HG03066 (cell line): Measurements from ENCODE around the gene MAP7D3.
"Not testable (repeated sequence)": the region's sequence is repeated elsewhere in the genome, so short reads cannot be mapped to it uniquely, and the experiment has no call there.

Experiments
- ATAC-seq: cut with Tn5 transposase; IDR thresholded peaks from one replicate; pipeline ENCODE4 v1.9.1; 2021; ENCODE audit warnings: low read depth; ENCODE audit not compliant: unreplicated experiment

Gene MAP7D3

DNA sequence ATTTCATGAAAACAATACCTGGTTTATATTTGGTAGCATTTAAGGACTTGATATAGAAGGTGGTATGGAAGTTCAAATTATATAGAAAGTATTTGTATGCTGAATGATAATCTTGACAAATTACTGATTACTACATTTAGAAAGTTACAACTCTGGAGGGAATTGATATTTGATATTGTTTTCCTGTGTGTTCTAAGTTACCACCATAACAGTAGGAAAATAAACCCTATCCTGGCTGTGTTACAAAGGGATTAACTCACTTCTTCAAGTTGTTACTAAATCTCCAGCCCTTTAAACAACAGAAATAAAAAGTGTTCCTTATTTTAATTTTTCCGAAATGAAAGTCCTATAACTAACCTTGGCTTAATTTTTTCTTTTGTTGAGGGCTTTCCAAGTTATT lies 67.3 kb downstream of the MAP7D3 start:
- no peak for ATAC-seq

DNA sequence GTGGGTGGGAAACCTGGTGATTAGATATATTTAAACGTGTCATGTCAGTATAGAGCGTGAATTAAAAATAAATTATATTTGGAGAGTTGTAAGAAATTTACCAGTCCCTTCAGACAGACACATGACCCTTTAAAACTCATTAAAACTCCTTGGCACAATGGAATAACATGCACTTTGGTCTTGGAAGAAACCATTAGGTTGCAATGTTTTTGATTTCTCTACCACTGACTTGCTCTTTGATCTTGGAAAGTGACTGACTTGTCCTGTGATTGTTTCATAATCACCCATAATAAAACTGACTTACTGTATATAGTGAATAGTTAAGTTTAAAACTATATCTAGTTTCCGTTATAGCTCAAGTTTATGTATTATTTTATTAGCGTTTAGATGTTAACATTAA lies 68.0 kb downstream of the MAP7D3 start:
- ATAC-seq: no peak

DNA sequence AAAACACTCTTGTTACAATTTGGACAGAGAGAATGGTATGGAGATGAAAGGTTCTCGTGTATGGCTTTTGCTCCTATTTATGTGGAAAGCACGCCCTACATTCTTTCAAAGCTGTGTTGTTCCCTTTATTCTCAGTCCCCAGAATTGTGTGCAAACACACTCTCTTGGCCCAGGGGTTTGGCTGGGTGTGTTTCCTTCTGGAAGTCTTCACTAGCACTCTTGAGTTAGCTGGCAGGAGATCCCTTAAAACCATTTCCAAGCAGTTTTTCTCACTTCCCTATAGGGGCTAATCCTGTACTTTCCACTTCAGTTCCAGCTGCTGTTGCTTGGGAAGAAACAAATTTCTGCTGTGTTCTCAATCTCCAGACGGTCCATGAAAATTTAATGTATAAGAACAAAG lies 68.8 kb downstream of the MAP7D3 start:
- ATAC-seq: no peak

DNA sequence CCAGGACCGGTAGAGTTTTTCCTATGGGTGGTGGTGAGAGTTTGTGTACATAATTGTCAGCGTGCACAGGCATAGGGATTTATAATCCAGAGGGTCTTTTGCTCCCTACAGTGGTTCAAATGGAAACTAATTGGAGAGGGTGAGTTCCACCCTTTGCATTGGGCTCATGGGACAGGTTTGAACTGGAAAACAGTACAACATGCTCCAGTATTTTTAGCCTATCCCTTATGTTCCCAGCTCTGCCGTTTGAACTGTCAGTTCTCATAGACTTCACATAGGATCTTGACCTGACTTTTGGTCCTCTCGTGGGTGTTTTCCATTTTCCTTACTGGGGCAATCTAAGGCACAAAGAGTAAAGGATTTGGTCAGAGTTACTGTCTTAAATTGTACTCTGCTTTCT lies 72.1 kb downstream of the MAP7D3 start:
- no peak for ATAC-seq

DNA sequence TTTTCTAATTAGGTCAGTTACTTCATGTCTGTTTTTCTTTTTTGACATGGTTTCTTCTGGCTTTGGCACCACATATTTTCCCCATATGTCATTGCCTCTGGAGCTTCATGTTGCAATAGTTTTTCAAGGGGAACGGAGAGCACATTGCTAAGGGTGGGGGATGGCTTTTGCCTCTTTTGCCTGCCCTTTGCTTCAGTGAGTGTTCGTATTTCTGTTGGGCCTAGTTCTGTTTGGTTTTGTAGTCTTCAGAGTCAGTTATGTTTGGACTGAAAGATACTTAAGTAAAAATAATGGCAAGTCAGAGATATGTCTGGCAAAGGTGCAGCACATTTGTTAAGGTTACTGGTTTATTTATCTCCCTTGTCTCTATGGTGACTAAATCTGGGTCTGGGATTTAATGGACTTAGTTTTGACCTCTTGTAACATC lies 74.8 kb downstream of the MAP7D3 start:
- no peak for ATAC-seq

DNA sequence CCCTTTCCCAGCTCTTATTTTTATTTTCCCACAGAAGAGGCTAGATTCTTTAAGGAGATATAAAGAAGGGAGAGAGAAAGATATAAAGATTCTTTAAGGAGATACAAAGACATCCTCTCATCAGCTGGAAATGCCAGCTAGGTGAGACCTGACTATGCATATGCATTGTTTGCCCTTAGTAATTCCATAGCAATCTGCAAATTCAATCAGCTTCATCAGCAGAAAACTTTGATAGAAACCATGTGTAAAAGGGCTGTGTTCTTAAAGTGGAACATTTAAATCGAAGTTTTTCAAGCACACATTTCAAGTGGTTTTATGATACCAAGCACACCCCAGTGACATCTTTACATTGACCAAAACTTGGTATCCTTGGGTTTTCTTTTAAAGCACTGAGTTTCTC lies 79.8 kb downstream of the MAP7D3 start:
- ATAC-seq: no peak

DNA sequence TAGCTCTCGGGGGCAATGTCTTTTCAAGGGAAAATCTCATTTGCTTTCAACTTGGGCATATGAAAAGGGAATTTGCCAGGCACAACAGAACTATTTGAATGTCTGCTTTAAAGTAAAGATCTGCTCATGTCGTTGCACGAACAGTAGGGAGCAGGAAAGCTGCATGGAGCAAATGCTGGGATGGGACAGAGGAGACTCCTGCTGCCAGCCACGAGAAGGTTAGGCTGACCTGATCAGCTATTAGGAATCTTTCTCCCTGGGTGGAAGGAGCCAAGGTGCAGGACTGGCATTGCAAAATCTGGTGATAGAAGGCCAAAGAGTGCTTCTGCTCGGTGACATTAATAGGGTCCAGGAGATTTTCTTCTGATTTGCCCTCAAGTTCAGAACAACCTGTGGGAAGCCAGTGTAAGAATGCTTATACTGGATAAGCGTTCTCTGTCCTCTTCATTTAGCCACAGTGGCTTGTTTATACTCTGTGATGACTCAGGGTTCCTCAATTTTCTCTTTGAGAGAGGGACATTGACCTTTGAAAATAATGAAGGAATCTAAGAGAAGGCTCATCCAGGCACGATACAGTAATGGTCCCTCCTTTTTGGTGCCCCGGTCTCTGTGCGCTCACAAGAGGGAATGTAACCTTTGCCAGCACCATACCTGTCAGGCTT lies 80.9 kb downstream of the MAP7D3 start:
- no peak for ATAC-seq

DNA sequence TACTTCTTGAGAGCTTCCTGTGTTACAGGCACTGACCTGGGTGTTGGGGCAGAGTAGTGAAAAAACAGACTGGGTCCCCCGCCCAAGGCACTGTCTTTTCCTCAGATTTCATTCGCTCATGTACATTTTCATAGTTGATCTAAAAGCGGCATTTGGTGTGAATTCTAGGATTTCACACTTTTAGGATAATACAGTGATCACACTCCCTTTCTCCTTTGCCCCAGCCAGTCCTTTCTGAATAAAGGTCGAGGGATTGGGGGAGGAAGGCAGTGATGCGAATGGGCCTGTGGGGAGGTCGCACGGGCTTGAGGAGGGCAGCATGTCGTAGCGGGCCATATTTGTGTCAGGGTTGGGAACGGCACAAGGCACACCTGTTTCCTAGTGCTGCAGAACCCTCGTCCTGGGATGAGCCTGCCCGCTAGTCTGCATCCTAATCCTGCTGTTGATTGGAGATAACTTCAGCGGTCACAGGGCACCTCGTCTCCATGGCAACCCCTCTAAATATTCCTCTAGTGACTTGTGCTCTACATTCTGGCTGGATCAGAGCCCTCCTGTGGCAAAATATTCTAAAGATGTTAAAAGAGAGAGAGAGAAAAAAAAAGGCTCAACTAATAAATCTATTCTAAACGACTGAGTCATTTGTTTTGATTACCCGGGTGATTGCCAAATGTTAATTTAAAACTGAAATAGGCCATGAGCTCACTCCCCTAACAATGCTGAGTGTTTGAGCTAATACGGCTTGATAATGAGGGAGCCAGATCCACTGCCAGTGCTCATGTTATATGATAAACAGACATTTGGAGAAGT lies 82.1 kb downstream of the MAP7D3 start:
- no peak for ATAC-seq

DNA sequence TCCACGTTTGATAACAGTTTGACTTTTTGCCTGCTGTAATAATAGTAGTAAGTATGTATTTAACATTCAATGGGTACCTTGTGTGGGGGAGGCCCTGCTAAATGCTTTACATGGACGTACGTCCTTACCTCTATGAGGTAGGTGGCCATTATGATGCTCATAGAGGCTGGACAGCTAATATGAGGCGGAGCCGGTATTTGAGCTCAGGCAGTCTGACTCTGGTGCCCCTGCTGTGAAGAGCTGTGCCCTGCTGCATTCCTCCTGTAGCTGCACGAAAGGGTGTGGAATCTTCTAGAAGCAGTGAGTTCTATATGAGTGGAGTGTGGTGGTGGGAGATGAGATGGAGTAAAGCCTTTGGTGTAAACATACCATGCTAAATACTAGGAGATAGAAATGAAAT lies 83.2 kb downstream of the MAP7D3 start:
- ATAC-seq: not testable (repeated sequence)

DNA sequence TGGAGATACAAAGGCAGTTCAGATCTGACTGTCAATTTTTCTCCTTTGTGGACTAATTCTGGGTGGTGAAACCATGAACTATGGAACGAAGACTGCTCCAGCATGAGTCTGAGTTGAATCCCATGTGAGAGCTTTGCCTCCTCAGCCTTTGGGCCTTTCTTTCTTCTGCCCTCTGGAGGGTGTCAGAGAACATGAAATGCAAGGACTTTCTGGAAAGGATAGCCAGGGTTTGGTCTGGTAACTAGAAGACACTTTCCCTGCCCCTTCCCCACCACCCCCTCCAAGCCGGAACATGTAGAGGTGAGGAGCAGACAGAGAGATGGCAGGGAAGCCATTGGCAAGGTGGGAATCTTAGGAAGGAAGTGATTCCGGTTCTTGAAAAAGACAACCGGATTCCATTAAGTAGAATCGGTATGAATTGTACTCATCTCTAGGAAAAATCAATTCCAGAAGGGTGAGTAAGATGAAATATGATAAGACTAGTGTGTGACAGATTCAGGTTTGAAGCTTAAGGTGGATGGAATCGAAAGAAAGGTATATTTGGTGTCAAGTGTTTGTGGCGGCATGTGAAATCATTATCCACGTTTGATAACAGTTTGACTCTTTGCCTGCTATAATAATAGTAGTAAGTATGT lies 84.9 kb downstream of the MAP7D3 start:
- no peak for ATAC-seq

DNA sequence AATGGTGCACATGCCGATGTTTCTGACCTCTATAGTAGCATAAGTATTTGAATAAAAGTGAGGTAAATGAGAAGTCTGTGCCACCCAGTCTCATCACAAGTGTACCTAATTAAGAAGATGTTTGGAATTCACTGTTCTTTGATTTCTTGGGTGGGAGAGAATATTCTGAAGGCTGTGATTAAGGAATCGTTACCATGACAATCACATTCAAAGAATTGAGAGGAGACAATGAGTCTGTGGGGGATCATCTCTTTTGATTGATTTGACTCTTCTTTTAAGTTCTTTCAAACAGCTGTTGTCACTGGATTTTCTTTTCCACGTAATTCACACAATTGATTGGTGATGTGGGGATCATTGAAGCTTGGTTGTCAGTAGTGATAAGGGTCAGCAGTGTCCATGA lies 85.8 kb downstream of the MAP7D3 start:
- ATAC-seq: no peak

DNA sequence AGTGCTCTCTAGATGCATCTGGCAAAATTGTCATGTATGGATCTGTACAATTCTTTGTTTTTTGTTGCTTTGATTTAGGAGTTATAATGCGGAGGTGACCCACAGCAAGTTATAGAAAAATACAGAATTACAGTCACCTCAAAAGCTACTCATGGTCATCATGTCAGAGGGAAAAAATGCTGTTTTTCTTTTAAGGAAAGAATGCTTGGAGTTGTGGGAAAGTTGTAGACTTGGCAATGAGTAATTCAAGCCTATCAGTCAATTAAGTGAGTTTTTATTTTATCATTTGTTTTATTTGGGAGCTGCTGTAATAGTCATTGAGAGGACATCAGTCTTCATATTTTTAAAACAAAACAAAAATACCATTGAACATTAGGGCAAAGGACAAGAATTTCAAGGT lies 87.5 kb downstream of the MAP7D3 start:
- no peak for ATAC-seq
